Lower leg skin (tissue), 3 donors: Measurements from ENCODE around the gene UTF1.

Source experiments
- CTCF ChIP-seq, 3 donors: fragments of 450-650 bp; IDR thresholded peaks; one replicate each; pipeline ENCODE4 v1.5.1; 2016; ENCODE audit warnings: antibody characterized with exemption in 3 of 3, mild to moderate bottlenecking in 3 of 3, moderate library complexity in 2 of 3
- POLR2A ChIP-seq, 2 donors: fragments of 450-650 bp; IDR thresholded peaks; one replicate each; pipeline ENCODE4 v1.6.1; 2016 to 2017; ENCODE audit warnings: antibody characterized with exemption in 2 of 2, mild to moderate bottlenecking in 1 of 2, moderate library complexity in 1 of 2

- no peak for TF ChIP-seq CTCF (IDR thresholded peaks at IDR 0.05)
- no peak for TF ChIP-seq POLR2A (IDR thresholded peaks at IDR 0.05)
Observed at GRCh38 chr10:133214468-133215410, 15.3 kb upstream of the UTF1 start.
